Lower leg skin (tissue), 3 donors: Measurements from ENCODE around the gene NPAS3.

Experiments used
- CTCF ChIP-seq, 3 donors: fragments of 450-650 bp; IDR thresholded peaks; one replicate each; pipeline ENCODE4 v1.5.1; 2016; ENCODE audit warnings: antibody characterized with exemption in 3 of 3, mild to moderate bottlenecking in 3 of 3, moderate library complexity in 2 of 3
- POLR2A ChIP-seq, 2 donors: fragments of 450-650 bp; IDR thresholded peaks; one replicate each; pipeline ENCODE4 v1.6.1; 2016 to 2017; ENCODE audit warnings: antibody characterized with exemption in 2 of 2, mild to moderate bottlenecking in 1 of 2, moderate library complexity in 1 of 2

GRCh38 chr14:33287189-33287588, 348.5 kb downstream of the NPAS3 start:
- TF ChIP-seq CTCF (IDR thresholded peaks at IDR 0.05), result no peak
- no peak for TF ChIP-seq POLR2A (IDR thresholded peaks at IDR 0.05)
